Osteocyte (in vitro differentiated cells): Measurements from ENCODE around the gene SND1. TPM values are rescaled to one million over a fixed set of nuclear protein-coding genes. Genes with fewer than 3 reads are reported as not detected.

ENCODE experiments used
- DNase-seq: peaks from one replicate; pipeline ENCODE4 v3.0.0; 2021; ENCODE audit warnings: mixed read lengths; ENCODE audit not compliant: unreplicated experiment; ENCODE audit errors: extremely low spot score
- H3K27ac Mint-ChIP-seq: one replicate; pipeline ENCODE4 v1.8.0; 2021; ENCODE audit warnings: mild to moderate bottlenecking, mixed read lengths; ENCODE audit not compliant: unreplicated experiment
- H3K27me3 Mint-ChIP-seq: one replicate; pipeline ENCODE4 v1.8.0; 2021; ENCODE audit warnings: mixed read lengths; ENCODE audit not compliant: unreplicated experiment
- H3K36me3 Mint-ChIP-seq: one replicate; pipeline ENCODE4 v1.8.0; 2021; ENCODE audit warnings: mixed read lengths; ENCODE audit not compliant: unreplicated experiment
- H3K4me1 Mint-ChIP-seq: one replicate; pipeline ENCODE4 v1.8.0; 2021; ENCODE audit warnings: mixed read lengths; ENCODE audit not compliant: unreplicated experiment
- H3K4me3 Mint-ChIP-seq: one replicate; pipeline ENCODE4 v1.8.0; 2021; ENCODE audit warnings: mild to moderate bottlenecking, moderate library complexity, mixed read lengths; ENCODE audit not compliant: unreplicated experiment
- H3K9me3 Mint-ChIP-seq: one replicate; pipeline ENCODE4 v1.8.0; 2021; ENCODE audit warnings: mixed read lengths; ENCODE audit not compliant: unreplicated experiment
- total RNA-seq: library from RNA; stranded (reverse); gene quantifications from 2 replicates; pipeline ENCODE4 v1.2.1, GENCODE V29; 2021
- TF ChIP-seq, protein P1 (sequence below): fragments of 200-600 bp; sonication (generic); IDR thresholded peaks from 2 replicates; pipeline ENCODE4 v1.5.0; 2021; ENCODE audit warnings: antibody characterized with exemption, mild to moderate bottlenecking, moderate library complexity

Gene SND1
- total RNA-seq, 1 donor from 2014 or later = 229 TPM

DNA sequence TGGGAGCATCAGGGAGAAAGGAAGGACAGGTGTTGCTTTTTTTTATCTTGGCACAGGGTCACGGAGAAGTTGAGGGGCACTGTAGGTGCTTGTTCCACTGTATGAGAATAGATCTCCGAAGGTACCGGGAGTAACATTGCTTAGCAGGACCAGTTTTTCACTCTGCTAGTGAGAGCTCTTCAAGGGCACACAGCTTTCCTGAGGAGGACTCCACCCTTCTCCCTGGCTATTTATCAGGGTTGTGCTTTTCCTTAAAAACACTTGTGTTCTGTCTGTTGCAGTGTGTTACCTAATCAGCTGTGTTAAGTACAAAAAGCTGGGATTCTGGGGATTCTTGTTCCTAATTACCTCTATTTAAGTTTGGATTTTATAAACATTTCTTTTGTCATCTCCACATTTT, 160.5 kb downstream of the SND1 start:
- TF ChIP-seq, protein P1, sequence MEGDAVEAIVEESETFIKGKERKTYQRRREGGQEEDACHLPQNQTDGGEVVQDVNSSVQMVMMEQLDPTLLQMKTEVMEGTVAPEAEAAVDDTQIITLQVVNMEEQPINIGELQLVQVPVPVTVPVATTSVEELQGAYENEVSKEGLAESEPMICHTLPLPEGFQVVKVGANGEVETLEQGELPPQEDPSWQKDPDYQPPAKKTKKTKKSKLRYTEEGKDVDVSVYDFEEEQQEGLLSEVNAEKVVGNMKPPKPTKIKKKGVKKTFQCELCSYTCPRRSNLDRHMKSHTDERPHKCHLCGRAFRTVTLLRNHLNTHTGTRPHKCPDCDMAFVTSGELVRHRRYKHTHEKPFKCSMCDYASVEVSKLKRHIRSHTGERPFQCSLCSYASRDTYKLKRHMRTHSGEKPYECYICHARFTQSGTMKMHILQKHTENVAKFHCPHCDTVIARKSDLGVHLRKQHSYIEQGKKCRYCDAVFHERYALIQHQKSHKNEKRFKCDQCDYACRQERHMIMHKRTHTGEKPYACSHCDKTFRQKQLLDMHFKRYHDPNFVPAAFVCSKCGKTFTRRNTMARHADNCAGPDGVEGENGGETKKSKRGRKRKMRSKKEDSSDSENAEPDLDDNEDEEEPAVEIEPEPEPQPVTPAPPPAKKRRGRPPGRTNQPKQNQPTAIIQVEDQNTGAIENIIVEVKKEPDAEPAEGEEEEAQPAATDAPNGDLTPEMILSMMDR = no peak

DNA sequence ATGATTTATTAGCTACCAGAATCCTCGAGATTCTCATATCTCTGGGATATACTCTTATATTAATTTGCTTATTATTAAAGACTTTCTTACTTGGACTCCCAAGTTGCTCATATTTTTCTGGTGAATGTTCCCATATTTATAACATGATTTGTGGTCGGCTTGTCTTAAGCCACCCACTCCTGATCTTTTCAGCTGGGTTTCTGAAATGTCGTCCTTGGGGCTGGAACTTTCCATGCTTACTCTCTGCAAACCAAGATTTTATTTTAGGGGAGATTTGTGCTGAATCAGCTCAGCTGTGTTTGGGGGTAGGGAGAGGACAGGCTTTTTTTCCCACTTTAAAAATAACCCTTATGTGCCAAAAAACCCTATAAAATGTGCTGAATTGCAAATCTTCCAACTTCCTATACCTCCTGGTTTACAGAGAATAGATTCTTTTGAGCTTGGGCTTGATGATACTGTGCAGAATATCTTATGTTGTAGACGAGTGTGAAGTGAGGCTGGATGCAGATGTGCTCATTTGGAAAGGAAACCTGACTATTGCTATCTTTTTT, 162.1 kb downstream of the SND1 start:
- peaks cover 47% of the 10 kb centered on the region for H3K4me1 Mint-ChIP-seq

More for the DNA sequence above, 160.5 kb downstream of the SND1 start:
- no peak for DNase-seq
- peaks cover 47% of the 10 kb centered on the region for H3K4me1 Mint-ChIP-seq
- no peaks in the 10 kb centered on the region for H3K9me3 Mint-ChIP-seq
- H3K4me3 Mint-ChIP-seq = no peak overlapping the region
- H3K27me3 Mint-ChIP-seq = no peaks in the 10 kb centered on the region
- H3K36me3 Mint-ChIP-seq = peaks cover 6% of the 10 kb centered on the region
- H3K27ac Mint-ChIP-seq = no peak overlapping the region

DNA sequence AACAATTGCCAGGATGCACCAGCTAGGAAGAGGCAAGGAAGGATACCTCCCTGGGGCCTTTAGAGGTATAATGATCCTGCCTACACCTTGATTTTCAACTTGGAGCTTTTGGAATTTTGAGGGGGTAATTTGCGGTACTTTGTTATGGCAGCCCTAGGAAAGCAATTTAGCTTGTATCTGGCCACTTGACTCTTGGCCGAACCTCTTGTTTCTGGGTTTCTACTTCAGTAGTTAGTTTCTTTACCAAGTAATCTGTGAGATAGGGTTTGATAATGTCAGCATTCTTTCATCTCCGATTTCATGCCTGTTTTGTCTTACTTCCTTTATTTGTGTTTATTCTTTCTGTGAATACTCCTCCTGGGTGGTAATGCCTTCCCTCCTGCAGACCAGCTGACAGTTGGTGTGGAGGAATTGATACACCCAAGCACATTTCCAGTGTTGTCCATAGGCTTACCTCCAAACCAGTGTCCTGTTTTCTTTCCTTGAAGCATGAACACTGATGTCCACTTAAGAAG, 163.7 kb downstream of the SND1 start:
- TF ChIP-seq, protein P1 = no peak
- no peak overlapping the region for H3K27ac Mint-ChIP-seq

More for the DNA sequence above, 162.1 kb downstream of the SND1 start:
- no peak for DNase-seq
- TF ChIP-seq, protein P1 = no peak
- Mint-ChIP-seq H3K27ac (peak overlapping the region; percentile 56), H3K4me3 (no peak overlapping the region), H3K36me3 (peaks cover 2% of the 10 kb centered on the region), H3K27me3 (no peaks in the 10 kb centered on the region), H3K9me3 (no peaks in the 10 kb centered on the region)

DNA sequence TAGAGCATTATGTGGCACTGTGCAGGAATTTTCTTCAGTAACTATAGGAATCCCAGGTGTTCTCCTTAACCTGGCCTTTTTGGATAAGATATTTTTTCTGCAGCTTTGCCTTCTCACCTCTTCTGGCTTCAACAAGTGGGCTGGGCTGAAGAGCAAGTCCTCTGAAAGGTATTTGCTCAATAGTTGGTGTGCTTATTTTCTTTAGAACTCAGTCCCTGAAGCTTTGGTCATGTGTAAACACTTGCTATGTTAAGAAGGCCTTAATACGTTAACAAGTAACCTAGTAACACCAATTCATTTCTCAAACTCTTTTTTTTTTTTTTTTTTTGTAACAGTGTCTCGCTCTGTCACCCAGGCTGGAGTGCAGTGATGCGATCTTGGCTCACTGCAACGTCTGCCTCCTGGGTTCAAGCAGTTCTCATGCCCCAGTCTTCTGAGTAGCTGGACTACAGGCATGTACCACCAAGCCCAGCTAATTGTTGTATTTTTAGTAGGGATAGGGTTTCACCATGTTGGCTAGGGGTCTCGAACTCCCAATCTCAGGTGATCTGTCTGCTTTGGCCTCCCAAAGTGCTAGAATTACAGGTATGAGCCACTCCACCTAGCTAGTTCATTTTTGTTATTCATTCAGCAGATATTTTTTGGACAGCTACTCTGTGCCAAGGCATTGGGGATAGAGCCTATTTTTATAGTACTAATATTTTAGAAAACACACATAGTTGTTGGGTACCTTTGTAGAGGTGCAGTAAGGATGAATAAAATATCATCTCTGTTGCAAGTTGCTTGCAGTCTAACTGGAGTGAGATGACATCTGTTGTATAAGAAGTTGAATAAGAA, 164.6 kb downstream of the SND1 start:
- no peaks in the 10 kb centered on the region for H3K27me3 Mint-ChIP-seq
- H3K36me3 Mint-ChIP-seq = peaks cover 4% of the 10 kb centered on the region
- H3K4me1 Mint-ChIP-seq = peaks cover 48% of the 10 kb centered on the region
- no peak for DNase-seq
- H3K9me3 Mint-ChIP-seq = no peaks in the 10 kb centered on the region
- H3K27ac Mint-ChIP-seq = no peak overlapping the region
- TF ChIP-seq, protein P1 = no peak
- H3K4me3 Mint-ChIP-seq = no peak overlapping the region

More for the DNA sequence above, 163.7 kb downstream of the SND1 start:
- Mint-ChIP-seq H3K4me1 (peaks cover 44% of the 10 kb centered on the region), H3K27me3 (no peaks in the 10 kb centered on the region), H3K4me3 (no peak overlapping the region), H3K9me3 (no peaks in the 10 kb centered on the region), H3K36me3 (peaks cover 4% of the 10 kb centered on the region)
- DNase-seq = no peak

DNA sequence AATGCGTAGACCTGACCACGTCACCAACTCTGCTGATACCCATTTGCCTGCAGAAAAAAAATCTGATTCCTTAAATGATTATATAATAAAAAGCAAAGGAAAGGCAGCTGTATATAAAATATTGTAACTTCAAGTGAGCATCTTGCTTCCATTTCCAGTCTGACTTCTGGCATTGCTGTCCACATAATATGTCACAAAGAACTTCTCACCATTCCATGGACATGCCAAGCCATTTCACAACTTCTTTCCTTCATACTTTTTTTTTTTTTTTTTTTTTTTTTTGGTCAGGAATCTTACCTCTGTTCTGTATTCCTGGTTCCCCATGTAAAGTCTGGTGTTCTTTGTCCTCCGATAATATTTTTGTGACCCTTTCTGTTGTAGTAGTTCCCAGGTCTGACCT, 165.5 kb downstream of the SND1 start:
- TF ChIP-seq, protein P1 = no peak
- Mint-ChIP-seq H3K27me3 (no peaks in the 10 kb centered on the region), H3K27ac (no peak overlapping the region), H3K4me3 (no peak overlapping the region), H3K4me1 (peaks cover 43% of the 10 kb centered on the region), H3K9me3 (no peaks in the 10 kb centered on the region), H3K36me3 (peaks cover 4% of the 10 kb centered on the region)
- DNase-seq = no peak
